K562 (cell line): ENCODE measurements around the gene TSPAN14.

Experiments used
- BCL6 ChIP-seq: fragments of 250-450 bp; sonication (Bioruptor Pico); IDR thresholded peaks from 2 replicates; pipeline ENCODE4 v1.4.0; 2020
- FOXO4 ChIP-seq: fragments of 450-650 bp; formaldehyde crosslinking; IDR thresholded peaks from 2 replicates; pipeline ENCODE4 v1.4.0; 2020; ENCODE audit warnings: mild to moderate bottlenecking, moderate library complexity
- KLF6 ChIP-seq: fragments of 250-450 bp; sonication (Bioruptor Pico); IDR thresholded peaks from 2 replicates; pipeline ENCODE4 v1.4.0; 2020; ENCODE audit warnings: mild to moderate bottlenecking, moderate library complexity, borderline replicate concordance
- TAF7 ChIP-seq: fragments of 450-650 bp; IDR thresholded peaks from 2 replicates; pipeline ENCODE4 v1.6.1; 2016; ENCODE audit warnings: missing genetic modification characterization, missing compliant biosample characterization

- no peak for TF ChIP-seq FOXO4
- TF ChIP-seq KLF6 (CRISPR knock-in tag) = no peak
- TF ChIP-seq TAF7 (tag) = no peak
- no peak for TF ChIP-seq BCL6 (CRISPR knock-in tag)
Observed at GRCh38 chr10:80512031-80512526, 58.0 kb downstream of the TSPAN14 start.
